ENCODE results near the gene ZNHIT1.
A peak's percentile ranks its signal among the peaks of the same experiment; 100 is the strongest.

- no peak for TF ChIP-seq POLR2A (IDR thresholded peaks at IDR 0.05)
- peak in 1 of 4 experiments; percentile 12 for TF ChIP-seq CTCF (IDR thresholded peaks at IDR 0.05)
- TF ChIP-seq POLR2AphosphoS5 (IDR thresholded peaks at IDR 0.05): no peak
Measured at GRCh38 chr7:101235050-101235449, 17.1 kb downstream of the ZNHIT1 start.

Measured in prostate gland (tissue), 2 donors.